ENCODE measurements around the gene PNPLA6. TPM values are rescaled to one million over a fixed set of nuclear protein-coding genes. Genes with fewer than 3 reads are reported as not detected.

The PNPLA6 gene
- total and polyA plus RNA-seq, 10 of the 15 experiments (the other 5 are each of a cell fraction or from before 2014, with no cell fraction given), result 0.95 to 105 (median 40.0) TPM

DNA sequence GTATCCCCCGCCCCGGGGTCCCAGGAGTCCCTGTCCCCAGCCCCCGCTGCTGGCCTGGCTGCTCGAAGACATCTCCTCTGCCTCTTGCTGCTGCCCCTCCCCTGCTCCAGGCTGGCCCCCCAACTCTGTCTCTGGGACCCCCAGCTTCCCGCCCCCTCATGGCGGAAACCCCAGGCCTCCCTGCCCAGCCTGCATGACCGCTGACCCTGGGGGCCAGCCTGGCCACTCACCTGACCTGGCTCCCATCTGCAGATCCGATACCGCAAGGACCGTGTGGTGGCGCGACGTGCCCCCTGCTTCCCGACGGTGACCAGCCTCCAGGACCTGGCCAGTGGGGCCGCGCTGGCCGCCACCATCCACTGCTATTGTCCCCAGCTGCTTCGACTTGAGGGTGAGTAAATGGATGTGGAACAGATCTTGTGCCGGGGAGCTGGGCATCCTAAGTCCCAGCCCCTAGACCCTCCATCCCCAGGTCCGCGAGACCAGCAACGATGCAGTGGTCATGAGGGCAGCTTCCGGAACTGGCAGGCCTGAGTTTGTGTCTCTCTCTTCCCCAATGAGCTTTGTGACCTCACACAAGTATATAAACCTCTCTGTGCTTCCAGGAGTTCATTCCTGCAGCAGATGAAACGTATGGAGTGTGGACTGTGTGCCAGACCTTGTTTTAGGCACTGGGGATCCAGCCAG lies 72.5 kb downstream of the PNPLA6 start (continued):
- no peak for TF ChIP-seq TBL1XR1 (IDR thresholded peaks at IDR 0.05; ENCODE audit: low read depth, low read length)
- no peak for TF ChIP-seq MTA3 (IDR thresholded peaks at IDR 0.05; ENCODE audit: borderline replicate concordance, low read length)
- no peak for TF ChIP-seq ZNF217 (IDR thresholded peaks at IDR 0.05)
- no peak for TF ChIP-seq POU2F2 (IDR thresholded peaks at IDR 0.05; ENCODE audit: borderline replicate concordance, low read depth, low read length)

DNA sequence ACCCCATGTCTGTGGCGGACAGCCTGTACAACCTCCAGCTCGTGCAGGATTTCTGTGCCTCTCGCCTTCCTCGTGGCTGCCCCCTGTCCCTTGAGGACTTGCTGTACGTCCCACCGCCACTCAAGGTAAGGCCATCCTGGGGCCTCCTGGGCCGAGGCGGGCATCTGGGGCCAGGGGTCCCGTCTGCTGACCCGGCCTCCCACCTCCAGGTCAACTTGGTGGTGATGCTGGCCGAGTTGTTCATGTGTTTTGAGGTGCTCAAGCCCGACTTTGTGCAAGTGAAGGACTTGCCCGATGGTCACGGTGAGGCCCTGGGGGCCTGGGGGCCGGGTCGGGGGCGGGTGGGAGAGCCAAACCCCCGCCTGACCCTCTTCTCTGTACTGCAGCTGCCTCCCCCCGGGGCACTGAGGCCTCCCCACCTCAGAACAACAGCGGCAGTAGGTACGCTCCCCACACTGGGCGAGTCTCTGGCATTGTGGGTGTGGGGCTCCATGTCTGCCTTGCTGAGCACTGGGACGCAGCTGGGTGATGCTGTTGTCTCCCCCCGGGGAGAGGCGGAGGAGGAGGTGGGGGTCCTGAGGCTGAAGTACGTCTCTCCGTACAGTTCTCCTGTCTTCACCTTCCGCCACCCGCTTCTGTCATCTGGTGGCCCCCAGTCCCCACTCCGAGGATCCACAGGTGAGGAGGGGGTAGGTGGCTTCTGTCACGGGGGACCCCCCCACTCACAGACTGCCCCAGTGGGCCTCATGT lies 75.1 kb downstream of the PNPLA6 start:
- TF ChIP-seq HDAC6 (IDR thresholded peaks at IDR 0.05; ENCODE audit: unreplicated experiment) (no peak), PAX5 (IDR thresholded peaks at IDR 0.05; ENCODE audit: borderline replicate concordance, low read depth, low read length) (no peak), SPI1 (IDR thresholded peaks at IDR 0.05; ENCODE audit: borderline replicate concordance, insufficient read depth, low read depth, low read length) (no peak), HCFC1 (IDR thresholded peaks at IDR 0.05; ENCODE audit: low read length) (no peak), KLF5 (IDR thresholded peaks at IDR 0.05; ENCODE audit: partially characterized antibody) (no peak), PAX8 (IDR thresholded peaks at IDR 0.05) (no peak), MTA3 (IDR thresholded peaks at IDR 0.05; ENCODE audit: borderline replicate concordance, low read length) (no peak), LARP7 (IDR thresholded peaks at IDR 0.05) (no peak), CREB1 (IDR thresholded peaks at IDR 0.05; ENCODE audit: low read depth) (no peak), POU2F2 (IDR thresholded peaks at IDR 0.05; ENCODE audit: borderline replicate concordance, low read depth, low read length) (no peak), RBBP5 (conservative IDR thresholded peaks at IDR 0.05) (no peak)
- TF ChIP-seq, protein P1, sequence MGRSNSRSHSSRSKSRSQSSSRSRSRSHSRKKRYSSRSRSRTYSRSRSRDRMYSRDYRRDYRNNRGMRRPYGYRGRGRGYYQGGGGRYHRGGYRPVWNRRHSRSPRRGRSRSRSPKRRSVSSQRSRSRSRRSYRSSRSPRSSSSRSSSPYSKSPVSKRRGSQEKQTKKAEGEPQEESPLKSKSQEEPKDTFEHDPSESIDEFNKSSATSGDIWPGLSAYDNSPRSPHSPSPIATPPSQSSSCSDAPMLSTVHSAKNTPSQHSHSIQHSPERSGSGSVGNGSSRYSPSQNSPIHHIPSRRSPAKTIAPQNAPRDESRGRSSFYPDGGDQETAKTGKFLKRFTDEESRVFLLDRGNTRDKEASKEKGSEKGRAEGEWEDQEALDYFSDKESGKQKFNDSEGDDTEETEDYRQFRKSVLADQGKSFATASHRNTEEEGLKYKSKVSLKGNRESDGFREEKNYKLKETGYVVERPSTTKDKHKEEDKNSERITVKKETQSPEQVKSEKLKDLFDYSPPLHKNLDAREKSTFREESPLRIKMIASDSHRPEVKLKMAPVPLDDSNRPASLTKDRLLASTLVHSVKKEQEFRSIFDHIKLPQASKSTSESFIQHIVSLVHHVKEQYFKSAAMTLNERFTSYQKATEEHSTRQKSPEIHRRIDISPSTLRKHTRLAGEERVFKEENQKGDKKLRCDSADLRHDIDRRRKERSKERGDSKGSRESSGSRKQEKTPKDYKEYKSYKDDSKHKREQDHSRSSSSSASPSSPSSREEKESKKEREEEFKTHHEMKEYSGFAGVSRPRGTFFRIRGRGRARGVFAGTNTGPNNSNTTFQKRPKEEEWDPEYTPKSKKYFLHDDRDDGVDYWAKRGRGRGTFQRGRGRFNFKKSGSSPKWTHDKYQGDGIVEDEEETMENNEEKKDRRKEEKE (IDR thresholded peaks at IDR 0.05), result no peak
- ChIA-PET CTCF (no interaction called here), RAD21 (ENCODE audit: unreplicated experiment) (no interaction called here), POLR2A (no interaction called here), SMC1A (ENCODE audit: uncharacterized antibody, unreplicated experiment) (no interaction called here)
- 37% methylated on average over 30 of the region's 31 CpGs for WGBS (ENCODE audit: insufficient coverage, insufficient replicate concordance, low lambda C conversion rate, missing lambda C conversion rate)
- no peaks in the 10 kb centered on the region for H3K4me1 ChIP-seq (ENCODE audit: control insufficient read depth, insufficient read depth, low read length)
- H2AFZ ChIP-seq (ENCODE audit: control insufficient read depth, low read depth, low read length), result no peak overlapping the region
- no peak overlapping the region for H3K9ac ChIP-seq (ENCODE audit: control insufficient read depth, insufficient read depth, low read length)
- H3K4me2 ChIP-seq (ENCODE audit: control insufficient read depth, insufficient read depth), result no peak overlapping the region
- H3K9me3 ChIP-seq (replicated peaks; ENCODE audit: control insufficient read depth, insufficient read depth, low read length), result no peaks in the 10 kb centered on the region
- FAIRE-seq, result no peak
- BruUV-seq (replicated peaks), result no TSS peak
- ATAC-seq, result no peak
- no peaks in the 10 kb centered on the region for H3K36me3 ChIP-seq (ENCODE audit: control insufficient read depth in 2 of 2, insufficient read depth in 2 of 2, low read length in 1 of 2)
- DNase-seq (ENCODE audit: low read depth, low spot score), result no peak
- no peak overlapping the region for H3K27ac ChIP-seq (ENCODE audit: control insufficient read depth, insufficient read depth)
- H4K20me1 ChIP-seq (ENCODE audit: control insufficient read depth, insufficient read depth), result no peaks in the 10 kb centered on the region
- intact Hi-C loops (cut with micrococcal nuclease; ENCODE audit: unreplicated experiment) (no loop called here), in situ Hi-C loops (cut with MboI) (no loop called here)
- no peak overlapping the region for H3K4me3 ChIP-seq
- H3K79me2 ChIP-seq (ENCODE audit: control insufficient read depth, insufficient read depth, low read length), result no peaks in the 10 kb centered on the region
- H3K27me3 ChIP-seq (replicated peaks in 1 of 2; ENCODE audit: control insufficient read depth in 2 of 2, insufficient read depth in 2 of 2, low read length in 1 of 2), result no peaks in the 10 kb centered on the region

All from GM12878 (cell line).